HG02798 (cell line): ENCODE data around the gene POC1A.
"Not testable (repeated sequence)": the region's sequence is repeated elsewhere in the genome, so short reads cannot be mapped to it uniquely, and the experiment has no call there.

ENCODE experiments used
- ATAC-seq: cut with Tn5 transposase; IDR thresholded peaks from one replicate; pipeline ENCODE4 v1.9.1; 2021; ENCODE audit warnings: mild to moderate bottlenecking; ENCODE audit not compliant: unreplicated experiment, poor library complexity

POC1A gene

GRCh38 chr3:52054661-52055511 lies 99.3 kb downstream of the POC1A start:
- ATAC-seq: no peak

GRCh38 chr3:52053307-52054304 lies 100.6 kb downstream of the POC1A start:
- no peak for ATAC-seq

- no peak for ATAC-seq
Measured at GRCh38 chr3:52052831-52053306, 101.4 kb downstream of the POC1A start.

GRCh38 chr3:52051444-52051843 lies 102.8 kb downstream of the POC1A start:
- no peak for ATAC-seq

- ATAC-seq: no peak
Measured at GRCh38 chr3:52050571-52050970, 103.7 kb downstream of the POC1A start.

GRCh38 chr3:52049503-52049902 lies 104.7 kb downstream of the POC1A start:
- no peak for ATAC-seq

- ATAC-seq: no peak
Measured at GRCh38 chr3:52047295-52047960, 106.8 kb downstream of the POC1A start.

- no peak for ATAC-seq
Measured at GRCh38 chr3:52046902-52047239, 107.4 kb downstream of the POC1A start.

- ATAC-seq: no peak
Measured at GRCh38 chr3:52046186-52046901, 107.9 kb downstream of the POC1A start.

- no peak for ATAC-seq
Measured at GRCh38 chr3:52044869-52045619, 109.2 kb downstream of the POC1A start.

- ATAC-seq: no peak
Measured at GRCh38 chr3:52043750-52044149, 110.5 kb downstream of the POC1A start.

- ATAC-seq: not testable (repeated sequence)
Measured at GRCh38 chr3:52043039-52043438, 111.2 kb downstream of the POC1A start.

GRCh38 chr3:52041118-52041731 lies 113.0 kb downstream of the POC1A start:
- no peak for ATAC-seq

- ATAC-seq: no peak
Measured at GRCh38 chr3:52040600-52040999, 113.6 kb downstream of the POC1A start.

GRCh38 chr3:52039846-52040245 lies 114.4 kb downstream of the POC1A start:
- no peak for ATAC-seq

- no peak for ATAC-seq
Measured at GRCh38 chr3:52039426-52039825, 114.8 kb downstream of the POC1A start.

- no peak for ATAC-seq
Measured at GRCh38 chr3:52038227-52038626, 116.0 kb downstream of the POC1A start.

GRCh38 chr3:52037291-52037690 lies 116.9 kb downstream of the POC1A start:
- ATAC-seq: no peak

GRCh38 chr3:52036829-52037228 lies 117.4 kb downstream of the POC1A start:
- no peak for ATAC-seq
